Right cardiac atrium (tissue), 5 donors: ENCODE results near the gene DNM3. TPM values are rescaled to one million over a fixed set of nuclear protein-coding genes. Genes with fewer than 3 reads are reported as not detected.
"Not testable (repeated sequence)": the region's sequence is repeated elsewhere in the genome, so short reads cannot be mapped to it uniquely, and the experiment has no call there.

Source experiments
- ATAC-seq, 2 donors: fragments of 200-7000 bp; cut with Tn5 transposase; one replicate each; pipeline versions ENCODE4 v1.8.0 to v1.9.1; 2020; ENCODE audit warnings: moderate library complexity in 2 of 2, mild to moderate bottlenecking in 1 of 2
- DNase-seq, 3 donors: peaks; one replicate each; pipeline ENCODE4 v3.0.0-alpha.2; 2020
- H3K27ac ChIP-seq: one replicate; pipeline ENCODE4 v1.5.1; 2013; ENCODE audit warnings: mild to moderate bottlenecking, low read length, control low read depth, moderate library complexity
- H3K27me3 ChIP-seq: one replicate; pipeline ENCODE4 v1.6.1; 2013; ENCODE audit not compliant: control insufficient read depth, insufficient read depth
- H3K4me1 ChIP-seq: one replicate; pipeline ENCODE4 v1.6.1; 2013; ENCODE audit warnings: low read length; ENCODE audit not compliant: control insufficient read depth, insufficient read depth
- H3K4me3 ChIP-seq: one replicate; pipeline ENCODE4 v1.5.1; 2013; ENCODE audit warnings: low read length, control low read depth
- H3K9me3 ChIP-seq: one replicate; pipeline ENCODE4 v1.6.1; 2013; ENCODE audit warnings: low read length; ENCODE audit not compliant: control insufficient read depth
- WGBS: extraction: QIAGEN DNeasy Blood & Tissue Kit; methylation state at CpG from one replicate; pipeline ENCODE4 v1.1.7; 2013; 5-methylcytosine and 5-hydroxymethylcytosine counted together
- intact Hi-C, 4 donors: fragments of 100-400 bp; cut with DNase I; formaldehyde crosslinking; loops; one replicate each; pipeline versions ENCODE4 v1.11.0 to v1.14.0; 2022 to 2023
- polyA plus RNA-seq: library from polyadenylated mRNA; stranded (reverse); fragments of 200-250 nt; gene quantifications from one replicate; pipeline ENCODE4 v1.2.3, GENCODE V29; 2013
- total RNA-seq, 4 donors: library from RNA; stranded (reverse); fragmentation: NEBNext Ultra II Directional; extraction: Animal tissue kit (Norgen Biotek cat#: 25700); gene quantifications; one replicate each; pipeline ENCODE4 v1.2.1, GENCODE V29; 2021
- donor health status: healthy with polysubstance abuse.
- donor health status: DM: no; HTN: yes; CAD: no.
- donor health status: DM: no; HTN: no; CAD: no.
- donor health status: DM: no; HTN: yes; CAD: no; lungs with severe emphysema.
- donor health status: DM: yes; HTN: yes; CAD: no.

Gene DNM3
- total and polyA plus RNA-seq, 5 donors, result 1.5 to 2.2 (median 1.7) TPM

GRCh38 chr1:172421974-172422604 lies 580.8 kb downstream of the DNM3 start:
- Histone ChIP-seq H3K4me3 (no peak overlapping the region), H3K27ac (no peak overlapping the region), H3K9me3 (no peaks in the 10 kb centered on the region), H3K4me1 (peaks cover 2% of the 10 kb centered on the region), H3K27me3 (no peaks in the 10 kb centered on the region)
- 61% methylated on average over 5 of the region's 5 CpGs for WGBS
- DNase-seq (peak; percentile 67 to 81 (median 75)), ATAC-seq (peak; percentile 75 to 85)
- intact Hi-C loops, result loop anchor here in 2 of 4 donors (10.0 kb wide), 2 partner anchors 417 to 617 kb away; no protein-coding TSS in a partner anchor

GRCh38 chr1:172423336-172423735 lies 582.0 kb downstream of the DNM3 start:
- H3K4me3 ChIP-seq, result no peak overlapping the region
- DNase-seq, result no peak
- no peak overlapping the region for H3K27ac ChIP-seq
- peaks cover 2% of the 10 kb centered on the region for H3K4me1 ChIP-seq
- WGBS, result 97% methylated on average over 2 of the region's 2 CpGs
- ATAC-seq, result no peak
- no peaks in the 10 kb centered on the region for H3K27me3 ChIP-seq
- H3K9me3 ChIP-seq, result no peaks in the 10 kb centered on the region
- intact Hi-C loops, result loop anchor here in 2 of 4 donors (10.0 kb wide), 2 partner anchors 419 to 619 kb away; no protein-coding TSS in a partner anchor

GRCh38 chr1:172425339-172425738 lies 584.0 kb downstream of the DNM3 start:
- Histone ChIP-seq H3K27me3 (no peaks in the 10 kb centered on the region), H3K9me3 (no peaks in the 10 kb centered on the region), H3K4me1 (peaks cover 2% of the 10 kb centered on the region), H3K4me3 (no peak overlapping the region), H3K27ac (no peak overlapping the region)
- no peak for DNase-seq
- 92% methylated on average over 3 of the region's 3 CpGs for WGBS
- intact Hi-C loops, result loop anchor here in 2 of 4 donors (10.0 kb wide), 2 partner anchors 421 to 621 kb away; no protein-coding TSS in a partner anchor
- ATAC-seq, result no peak

- Histone ChIP-seq H3K4me3 (no peak overlapping the region), H3K9me3 (no peaks in the 10 kb centered on the region), H3K27me3 (no peaks in the 10 kb centered on the region), H3K4me1 (peaks cover 2% of the 10 kb centered on the region), H3K27ac (no peak overlapping the region)
- intact Hi-C loops, result loop anchor here in 2 of 4 donors (10.0 kb wide), 2 partner anchors 422 to 622 kb away; no protein-coding TSS in a partner anchor
- ATAC-seq (no peak), DNase-seq (no peak)
- WGBS, result 96% methylated on average over 2 of the region's 2 CpGs
Observed at GRCh38 chr1:172427191-172427590, 585.9 kb downstream of the DNM3 start.

GRCh38 chr1:172429331-172430127 lies 588.2 kb downstream of the DNM3 start:
- no peaks in the 10 kb centered on the region for H3K4me1 ChIP-seq
- no peaks in the 10 kb centered on the region for H3K9me3 ChIP-seq
- 95% methylated on average over 1 of the region's 1 CpG for WGBS
- no peak overlapping the region for H3K27ac ChIP-seq
- ATAC-seq, result peak; percentile 39 to 51
- H3K27me3 ChIP-seq, result no peaks in the 10 kb centered on the region
- DNase-seq, result no peak
- intact Hi-C loops, result loop anchor here in 2 of 4 donors (10.0 kb wide), 2 partner anchors 425 to 625 kb away; no protein-coding TSS in a partner anchor
- H3K4me3 ChIP-seq, result no peak overlapping the region

GRCh38 chr1:172430128-172430454 lies 588.8 kb downstream of the DNM3 start:
- intact Hi-C loops, result no loop called here
- WGBS, result 71% methylated on average over 1 of the region's 1 CpG
- DNase-seq, result no peak
- no peak for ATAC-seq
- Histone ChIP-seq H3K4me1 (no peaks in the 10 kb centered on the region), H3K4me3 (no peak overlapping the region), H3K9me3 (no peaks in the 10 kb centered on the region), H3K27me3 (no peaks in the 10 kb centered on the region), H3K27ac (no peak overlapping the region)

GRCh38 chr1:172431204-172431603 lies 589.9 kb downstream of the DNM3 start:
- no peak for DNase-seq
- intact Hi-C loops, result no loop called here
- Histone ChIP-seq H3K4me1 (no peaks in the 10 kb centered on the region), H3K27ac (no peak overlapping the region), H3K27me3 (no peaks in the 10 kb centered on the region), H3K9me3 (no peaks in the 10 kb centered on the region), H3K4me3 (no peak overlapping the region)
- 79% methylated on average over 2 of the region's 2 CpGs for WGBS
- no peak for ATAC-seq

GRCh38 chr1:172431721-172432192 lies 590.5 kb downstream of the DNM3 start:
- H3K9me3 ChIP-seq, result no peaks in the 10 kb centered on the region
- 78% methylated on average over 9 of the region's 9 CpGs for WGBS
- H3K27me3 ChIP-seq, result no peaks in the 10 kb centered on the region
- no peak overlapping the region for H3K27ac ChIP-seq
- ATAC-seq (no peak), DNase-seq (no peak)
- H3K4me1 ChIP-seq, result no peaks in the 10 kb centered on the region
- no peak overlapping the region for H3K4me3 ChIP-seq
- intact Hi-C loops, result no loop called here

GRCh38 chr1:172437183-172437582 lies 595.9 kb downstream of the DNM3 start:
- H3K27me3 ChIP-seq, H3K4me3 ChIP-seq, intact Hi-C loops: not testable (repeated sequence)

GRCh38 chr1:172442404-172442803 lies 601.1 kb downstream of the DNM3 start:
- no peak for DNase-seq
- intact Hi-C loops, result loop anchor here in 1 of 4 donors (10.0 kb wide), 1 partner anchor 282 kb away; no protein-coding TSS in a partner anchor

More at GRCh38 chr1:172437183-172437582, 595.9 kb downstream of the DNM3 start:
- not testable (repeated sequence) for H3K27ac ChIP-seq, DNase-seq, H3K4me1 ChIP-seq, ATAC-seq, H3K9me3 ChIP-seq
- WGBS, result 94% methylated on average over 3 of the region's 3 CpGs

More at GRCh38 chr1:172442404-172442803, 601.1 kb downstream of the DNM3 start:
- H3K4me3 ChIP-seq, result no peak overlapping the region
- WGBS, result 90% methylated on average over 6 of the region's 6 CpGs
- no peak overlapping the region for H3K27ac ChIP-seq
- no peak for ATAC-seq
- no peaks in the 10 kb centered on the region for H3K9me3 ChIP-seq
- H3K4me1 ChIP-seq, result peaks cover 4% of the 10 kb centered on the region
- no peaks in the 10 kb centered on the region for H3K27me3 ChIP-seq
